IMR-90 (cell line): ENCODE measurements around the gene KATNB1. TPM values are rescaled to one million over a fixed set of nuclear protein-coding genes. Genes with fewer than 3 reads are reported as not detected.

Source experiments
- ATAC-seq: fragments of 200-7000 bp; cut with Tn5 transposase; 2 replicates; pipeline ENCODE4 v1.9.1; 2020; ENCODE audit warnings: low read depth, mild to moderate bottlenecking, moderate library complexity
- BruUV-seq: library from RNA; stranded (reverse); fragments of 400-500 nt; replicated peaks from 2 replicates; lab custom pipeline; 2021; lab: Mats Ljungman, UMichigan
- CTCF ChIA-PET: fragments of 300-600 bp; formaldehyde crosslinking; extraction: SDS; loops from one replicate; lab custom pipeline; 2021; ENCODE audit warnings: antibody characterized with exemption; lab: Yijun Ruan, JAX
- POLR2A ChIA-PET: fragments of 300-600 bp; sonication (Branson Sonifier 250); formaldehyde crosslinking; loops from one replicate; lab custom pipeline; 2022; ENCODE audit warnings: antibody characterized with exemption; ENCODE audit not compliant: unreplicated experiment; lab: Charles Lee
- DNase-seq: peaks from one replicate; pipeline ENCODE4 v3.0.0; 2013
- H2AFZ ChIP-seq: replicated peaks from 2 replicates; pipeline ENCODE3; 2013; ENCODE audit warnings: low read length, mild to moderate bottlenecking; ENCODE audit not compliant: poor library complexity
- H2AK5ac ChIP-seq: 2 replicates; pipeline ENCODE4 v1.6.1; 2013; ENCODE audit warnings: low read depth, low read length, inconsistent platforms
- H2AK9ac ChIP-seq: replicated peaks from 2 replicates; pipeline ENCODE3; 2013; ENCODE audit warnings: mild to moderate bottlenecking, low read depth, low read length, moderate library complexity; ENCODE audit not compliant: poor library complexity
- H2BK120ac ChIP-seq: 2 replicates; pipeline ENCODE4 v1.6.1; 2013; ENCODE audit warnings: low read depth, low read length, inconsistent platforms
- H2BK15ac ChIP-seq: 3 replicates; pipeline ENCODE4 v1.6.1; 2013; ENCODE audit warnings: low read depth, low read length, inconsistent platforms
- H2BK20ac ChIP-seq: 2 replicates; pipeline ENCODE4 v1.6.1; 2013; ENCODE audit warnings: low read depth, mild to moderate bottlenecking, inconsistent platforms, low read length, moderate library complexity
- H2BK5ac ChIP-seq: 2 replicates; pipeline ENCODE4 v1.6.1; 2013; ENCODE audit warnings: mild to moderate bottlenecking, low read depth, low read length, inconsistent platforms; ENCODE audit not compliant: poor library complexity, severe bottlenecking
- H3K14ac ChIP-seq: replicated peaks from 2 replicates; pipeline ENCODE4 v1.6.1; 2013; ENCODE audit warnings: low read depth, low read length, inconsistent platforms
- H3K18ac ChIP-seq: 2 replicates; pipeline ENCODE4 v1.6.1; 2013; ENCODE audit warnings: low read depth, low read length, control low read depth
- H3K23ac ChIP-seq: 2 replicates; pipeline ENCODE4 v1.6.1; 2013; ENCODE audit warnings: low read depth, low read length, inconsistent platforms
- H3K27ac ChIP-seq: 2 replicates; pipeline ENCODE4 v1.5.1; 2013; ENCODE audit warnings: mild to moderate bottlenecking, control low read depth, low read length; ENCODE audit not compliant: insufficient read depth
- H3K27me3 ChIP-seq: 2 replicates; pipeline ENCODE4 v1.6.1; 2013; ENCODE audit warnings: low read length; ENCODE audit not compliant: control insufficient read depth, insufficient read depth
- H3K36me3 ChIP-seq: 2 replicates; pipeline ENCODE4 v1.6.1; 2013; ENCODE audit warnings: low read length, mixed read lengths; ENCODE audit not compliant: control insufficient read depth, insufficient read depth
- H3K4ac ChIP-seq: 2 replicates; pipeline ENCODE4 v1.6.1; 2013; ENCODE audit warnings: low read depth, low read length, inconsistent platforms
- H3K4me1 ChIP-seq: 2 replicates; pipeline ENCODE4 v1.6.1; 2013; ENCODE audit warnings: low read length, mixed read lengths; ENCODE audit not compliant: control insufficient read depth, insufficient read depth
- H3K4me2 ChIP-seq: 2 replicates; pipeline ENCODE4 v1.6.1; 2013; ENCODE audit warnings: low read depth, mild to moderate bottlenecking, control low read depth, low read length, moderate library complexity
- H3K4me3 ChIP-seq: 2 replicates; pipeline ENCODE4 v1.5.1; 2013; ENCODE audit warnings: low read depth, mild to moderate bottlenecking, control low read depth, low read length, moderate library complexity; ENCODE audit not compliant: insufficient read depth
- H3K56ac ChIP-seq: 2 replicates; pipeline ENCODE4 v1.6.1; 2013; ENCODE audit warnings: low read length, inconsistent platforms; ENCODE audit not compliant: insufficient read depth; ENCODE audit errors: extremely low read depth
- H3K79me1 ChIP-seq, 2 experiments: 2 replicates each; pipeline ENCODE4 v1.6.1; 2013; ENCODE audit warnings: low read length in 2 of 2, inconsistent platforms in 1 of 2, low read depth in 1 of 2
- H3K9ac ChIP-seq: 2 replicates; pipeline ENCODE4 v1.6.1; 2013; ENCODE audit warnings: low read depth, low read length, control low read depth
- H3K9me1 ChIP-seq: 2 replicates; pipeline ENCODE4 v1.6.1; 2013; ENCODE audit warnings: low read length, inconsistent platforms; ENCODE audit not compliant: insufficient read depth
- H3K9me3 ChIP-seq: 2 replicates; pipeline ENCODE4 v1.6.1; 2013; ENCODE audit warnings: low read length; ENCODE audit not compliant: control insufficient read depth, insufficient read depth
- H4K20me1 ChIP-seq: 2 replicates; pipeline ENCODE4 v1.6.1; 2013; ENCODE audit warnings: low read length, inconsistent platforms; ENCODE audit not compliant: insufficient read depth
- H4K5ac ChIP-seq: 2 replicates; pipeline ENCODE4 v1.6.1; 2013; ENCODE audit warnings: mild to moderate bottlenecking, low read depth, low read length, control low read depth
- H4K8ac ChIP-seq, 2 experiments: 2 replicates each; pipeline ENCODE4 v1.6.1; 2013; ENCODE audit warnings: low read depth in 2 of 2, low read length in 2 of 2, control low read depth in 1 of 2, inconsistent platforms in 1 of 2
- H4K91ac ChIP-seq: 2 replicates; pipeline ENCODE4 v1.6.1; 2013; ENCODE audit warnings: low read depth, low read length, inconsistent platforms; ENCODE audit not compliant: insufficient read depth
- CEBPB ChIP-seq: IDR thresholded peaks from 2 replicates; pipeline ENCODE4 v1.6.1; 2012; ENCODE audit warnings: low read depth, low read length, improper control_type of control experiment
- RCOR1 ChIP-seq: IDR thresholded peaks from 2 replicates; pipeline ENCODE4 v1.6.1; 2012; ENCODE audit warnings: mild to moderate bottlenecking, low read length, improper control_type of control experiment; ENCODE audit not compliant: insufficient replicate concordance
- WGBS, 2 experiments: methylation state at CpG; one replicate each; pipeline versions ENCODE4 v1.1.5 to v1.1.7; 2013; ENCODE audit warnings: missing lambda C conversion rate in 2 of 2; ENCODE audit not compliant: insufficient read length in 1 of 2; ENCODE audit errors: extremely low coverage in 2 of 2; 5-methylcytosine and 5-hydroxymethylcytosine counted together
- dilution Hi-C: fragments of 300-500 bp; cut with HindIII; formaldehyde crosslinking; loops from one replicate; pipeline ENCODE4 v1.14.3; 2018; ENCODE audit warnings: low sequenced_read_pairs; ENCODE audit not compliant: unreplicated experiment
- in situ Hi-C: fragments of 300-500 bp; cut with MboI; formaldehyde crosslinking; loops from 3 replicates; pipeline ENCODE4 v1.14.3; 2019; ENCODE audit warnings: low sequenced_read_pairs, inconsistent platforms, mixed read lengths
- intact Hi-C: fragments of 100-400 bp; cut with micrococcal nuclease; formaldehyde crosslinking; loops from 2 replicates; pipeline ENCODE4 v1.10.0; 2022
- polyA plus RNA-seq, 3 experiments: library from polyadenylated mRNA; depleted of rRNA; stranded (reverse); fragments of >200 nt; gene quantifications; 2 replicates each; pipeline ENCODE4 v1.2.3, GENCODE V29; 2012; ENCODE audit warnings: low replicate concordance in 1 of 3
- total RNA-seq: library from RNA; depleted of rRNA; stranded (reverse); fragments of >200 nt; gene quantifications from 2 replicates; pipeline ENCODE4 v1.2.3, GENCODE V29; 2012

The KATNB1 gene
- total and polyA plus RNA-seq, 2 of the 4 experiments (the other 2 are of a cell fraction): 10.9 to 23.5 TPM

- 0 out of 2 replicates have a peak overlapping the region, but pooled peaks have one; percentile 16 for H2AK5ac ChIP-seq
- intact Hi-C loops: no loop called here
- H2AK9ac ChIP-seq: no peak overlapping the region
- H3K27ac ChIP-seq: no peak overlapping the region
- no peak overlapping the region for H4K8ac ChIP-seq
- WGBS, 2 experiments: 87% methylated on average over 8 of the region's 40 CpGs; no CpG with 5 or more reads in 1 of the 2 experiments
- no peak overlapping the region for H2BK5ac ChIP-seq
- TF ChIP-seq RCOR1 (no peak), CEBPB (no peak)
- no peak overlapping the region for H2BK120ac ChIP-seq
- H2BK15ac ChIP-seq: no peak overlapping the region
- CTCF ChIA-PET: interaction anchor here (0.9 kb wide), 1 partner anchor 103 kb away, joined by 3 read pairs; no protein-coding TSS in a partner anchor
- POLR2A ChIA-PET: no interaction called here
- H2BK20ac ChIP-seq: no peak overlapping the region
- H3K9me3 ChIP-seq: no peaks in the 10 kb centered on the region
- no peak overlapping the region for H3K18ac ChIP-seq
- H3K14ac ChIP-seq: no peak overlapping the region
- H3K9me1 ChIP-seq: peaks cover 4% of the 10 kb centered on the region
- no peak overlapping the region for H3K4ac ChIP-seq
- BruUV-seq: no TSS peak
- H2AFZ ChIP-seq: no peak overlapping the region
- ATAC-seq (no peak), DNase-seq (no peak)
- H3K4me1 ChIP-seq: peaks cover 8% of the 10 kb centered on the region
- H4K5ac ChIP-seq: no peak overlapping the region
- H3K9ac ChIP-seq: no peak overlapping the region
- in situ Hi-C loops: no loop called here
- no peak overlapping the region for H4K91ac ChIP-seq
- H3K27me3 ChIP-seq: no peaks in the 10 kb centered on the region
- peaks cover 5 to 18% of the 10 kb centered on the region in 2 experiments; a peak in 2 of 4 replicates for H3K79me1 ChIP-seq
- dilution Hi-C loops: no loop called here
- H3K56ac ChIP-seq: no peak overlapping the region
- no peak overlapping the region for H3K4me3 ChIP-seq
- no peak overlapping the region for H3K4me2 ChIP-seq
- H3K23ac ChIP-seq: no peak overlapping the region
- H4K20me1 ChIP-seq: peaks cover 3% of the 10 kb centered on the region; the same call in 1 of the 2 replicates
- H3K36me3 ChIP-seq: peaks cover 58% of the 10 kb centered on the region
Observed at GRCh38 chr16:57760357-57761160, 25.0 kb downstream of the KATNB1 start.
